Calu3 (cell line): ENCODE measurements around the gene ATP5F1A. TPM values are rescaled to one million over a fixed set of nuclear protein-coding genes. Genes with fewer than 3 reads are reported as not detected.

Experiments used
- BruUV-seq: library from RNA; stranded (reverse); fragments of 400-500 nt; replicated peaks from 2 replicates; lab custom pipeline; 2021; lab: Mats Ljungman, UMichigan
- CTCF ChIA-PET: fragments of 300-600 bp; sonication (Branson Sonifier 250); formaldehyde crosslinking; loops from one replicate; lab custom pipeline; 2022; ENCODE audit warnings: antibody characterized with exemption; lab: Charles Lee
- DNase-seq: peaks from one replicate; pipeline ENCODE4 v3.0.0; 2022
- H3K27ac Mint-ChIP-seq: one replicate; pipeline ENCODE4 v1.8.0; 2022; ENCODE audit warnings: mixed read lengths; ENCODE audit not compliant: unreplicated experiment
- H3K27me3 Mint-ChIP-seq: one replicate; pipeline ENCODE4 v1.8.0; 2022; ENCODE audit warnings: mixed read lengths; ENCODE audit not compliant: unreplicated experiment
- H3K36me3 Mint-ChIP-seq: one replicate; pipeline ENCODE4 v1.8.0; 2022; ENCODE audit warnings: mild to moderate bottlenecking, moderate library complexity, mixed read lengths; ENCODE audit not compliant: insufficient read depth, unreplicated experiment
- H3K4me1 Mint-ChIP-seq: one replicate; pipeline ENCODE4 v1.8.0; 2022; ENCODE audit warnings: mild to moderate bottlenecking, low read depth, mixed read lengths; ENCODE audit not compliant: unreplicated experiment
- H3K4me3 Mint-ChIP-seq: one replicate; pipeline ENCODE4 v1.8.0; 2022; ENCODE audit warnings: mild to moderate bottlenecking, low read depth, moderate library complexity, mixed read lengths; ENCODE audit not compliant: unreplicated experiment
- H3K9me3 Mint-ChIP-seq: one replicate; pipeline ENCODE4 v1.8.0; 2022; ENCODE audit warnings: low read depth, mixed read lengths; ENCODE audit not compliant: unreplicated experiment
- intact Hi-C: fragments of 100-400 bp; cut with micrococcal nuclease; formaldehyde crosslinking; loops from one replicate; pipeline ENCODE4 v1.10.0; 2022; ENCODE audit not compliant: unreplicated experiment
- total RNA-seq: library from RNA; stranded (reverse); gene quantifications from 2 replicates; pipeline ENCODE4 v1.2.3, GENCODE V29; 2022
- TF ChIP-seq, protein P1 (sequence below): fragments of 200-600 bp; IDR thresholded peaks from one replicate; pipeline ENCODE4 v1.8.0; 2022; ENCODE audit warnings: antibody characterized with exemption; ENCODE audit not compliant: unreplicated experiment

The ATP5F1A gene
- total RNA-seq, 1 experiment from 2014 or later, result 358 TPM

DNA sequence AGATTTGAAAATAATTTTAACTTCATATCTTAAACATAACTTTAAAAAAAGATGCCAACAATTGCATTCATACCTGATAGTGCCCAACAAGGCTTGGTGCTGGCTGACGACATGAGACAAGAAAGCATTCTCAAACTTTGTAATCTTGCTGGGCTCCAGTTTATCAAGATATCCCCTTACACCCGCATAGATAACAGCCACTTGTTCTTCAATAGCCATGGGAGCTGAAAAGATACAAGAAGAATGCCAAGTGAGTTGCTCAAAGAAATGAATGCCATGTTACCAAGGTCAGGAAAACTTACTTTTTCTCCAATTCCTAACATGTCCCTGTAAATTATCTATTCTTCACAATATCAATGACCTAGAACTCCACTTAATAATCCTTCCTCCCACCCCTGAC lies 13.7 kb downstream of the ATP5F1A start:
- TF ChIP-seq, protein P1, sequence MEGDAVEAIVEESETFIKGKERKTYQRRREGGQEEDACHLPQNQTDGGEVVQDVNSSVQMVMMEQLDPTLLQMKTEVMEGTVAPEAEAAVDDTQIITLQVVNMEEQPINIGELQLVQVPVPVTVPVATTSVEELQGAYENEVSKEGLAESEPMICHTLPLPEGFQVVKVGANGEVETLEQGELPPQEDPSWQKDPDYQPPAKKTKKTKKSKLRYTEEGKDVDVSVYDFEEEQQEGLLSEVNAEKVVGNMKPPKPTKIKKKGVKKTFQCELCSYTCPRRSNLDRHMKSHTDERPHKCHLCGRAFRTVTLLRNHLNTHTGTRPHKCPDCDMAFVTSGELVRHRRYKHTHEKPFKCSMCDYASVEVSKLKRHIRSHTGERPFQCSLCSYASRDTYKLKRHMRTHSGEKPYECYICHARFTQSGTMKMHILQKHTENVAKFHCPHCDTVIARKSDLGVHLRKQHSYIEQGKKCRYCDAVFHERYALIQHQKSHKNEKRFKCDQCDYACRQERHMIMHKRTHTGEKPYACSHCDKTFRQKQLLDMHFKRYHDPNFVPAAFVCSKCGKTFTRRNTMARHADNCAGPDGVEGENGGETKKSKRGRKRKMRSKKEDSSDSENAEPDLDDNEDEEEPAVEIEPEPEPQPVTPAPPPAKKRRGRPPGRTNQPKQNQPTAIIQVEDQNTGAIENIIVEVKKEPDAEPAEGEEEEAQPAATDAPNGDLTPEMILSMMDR, result no peak
- DNase-seq, result no peak
- BruUV-seq, result no TSS peak
- H3K9me3 Mint-ChIP-seq, result no peaks in the 10 kb centered on the region
- CTCF ChIA-PET, result no interaction called here
- no peak overlapping the region for H3K27ac Mint-ChIP-seq
- H3K27me3 Mint-ChIP-seq, result no peaks in the 10 kb centered on the region
- H3K4me3 Mint-ChIP-seq, result no peak overlapping the region
- intact Hi-C loops, result no loop called here
- H3K4me1 Mint-ChIP-seq, result no peaks in the 10 kb centered on the region
- H3K36me3 Mint-ChIP-seq, result peaks cover 77% of the 10 kb centered on the region

DNA sequence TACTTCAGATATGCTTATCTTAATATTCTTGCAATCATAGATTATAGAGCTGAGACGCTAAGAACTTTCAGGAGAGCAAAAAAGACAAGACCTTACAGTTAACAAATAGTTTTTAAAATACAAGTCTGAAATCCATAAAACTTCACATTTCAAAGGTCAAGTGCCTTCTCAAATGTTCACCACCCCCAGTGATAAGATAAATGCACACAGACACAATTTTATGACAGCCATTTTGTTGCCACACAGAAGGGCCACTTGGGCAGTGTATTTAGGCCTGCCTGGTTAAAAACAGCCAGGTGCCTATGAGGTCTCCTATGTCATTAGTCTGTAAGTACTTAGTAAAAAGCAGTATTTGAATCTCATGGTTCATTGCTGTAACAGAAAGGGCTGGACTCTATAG lies 17.9 kb downstream of the ATP5F1A start:
- no peak for DNase-seq
- BruUV-seq, result no TSS peak
- no peaks in the 10 kb centered on the region for H3K4me1 Mint-ChIP-seq
- TF ChIP-seq, protein P1, result no peak
- H3K4me3 Mint-ChIP-seq, result no peak overlapping the region
- H3K9me3 Mint-ChIP-seq, result no peaks in the 10 kb centered on the region
- H3K36me3 Mint-ChIP-seq, result peaks cover 69% of the 10 kb centered on the region
- no peaks in the 10 kb centered on the region for H3K27me3 Mint-ChIP-seq
- intact Hi-C loops, result no loop called here
- H3K27ac Mint-ChIP-seq, result no peak overlapping the region
- CTCF ChIA-PET, result no interaction called here

DNA sequence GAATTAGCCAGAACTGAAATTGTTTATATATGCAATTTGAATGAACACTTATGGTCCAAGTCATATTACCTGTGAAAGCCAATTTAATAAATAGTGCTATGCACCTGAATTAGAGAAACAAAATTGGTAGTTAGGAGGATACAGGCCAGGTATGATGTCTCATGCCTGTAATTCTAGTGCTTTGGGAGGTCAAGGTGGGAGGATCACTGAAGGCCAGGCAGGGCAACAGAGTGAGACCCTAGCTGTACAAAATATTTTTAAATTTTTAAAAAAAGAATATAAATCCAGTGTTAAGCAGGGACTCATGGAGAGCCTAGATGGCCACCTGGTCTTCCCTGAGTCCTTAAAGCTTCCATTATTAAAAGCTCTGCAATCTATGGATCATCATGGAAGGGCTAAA lies 18.8 kb downstream of the ATP5F1A start:
- H3K9me3 Mint-ChIP-seq, result no peaks in the 10 kb centered on the region
- DNase-seq, result no peak
- TF ChIP-seq, protein P1, result no peak
- no peaks in the 10 kb centered on the region for H3K27me3 Mint-ChIP-seq
- H3K4me1 Mint-ChIP-seq, result peaks cover under 1% of the 10 kb centered on the region
- no peak overlapping the region for H3K4me3 Mint-ChIP-seq
- no peak overlapping the region for H3K27ac Mint-ChIP-seq
- intact Hi-C loops, result no loop called here
- CTCF ChIA-PET, result no interaction called here
- peaks cover 61% of the 10 kb centered on the region for H3K36me3 Mint-ChIP-seq
- BruUV-seq, result no TSS peak

DNA sequence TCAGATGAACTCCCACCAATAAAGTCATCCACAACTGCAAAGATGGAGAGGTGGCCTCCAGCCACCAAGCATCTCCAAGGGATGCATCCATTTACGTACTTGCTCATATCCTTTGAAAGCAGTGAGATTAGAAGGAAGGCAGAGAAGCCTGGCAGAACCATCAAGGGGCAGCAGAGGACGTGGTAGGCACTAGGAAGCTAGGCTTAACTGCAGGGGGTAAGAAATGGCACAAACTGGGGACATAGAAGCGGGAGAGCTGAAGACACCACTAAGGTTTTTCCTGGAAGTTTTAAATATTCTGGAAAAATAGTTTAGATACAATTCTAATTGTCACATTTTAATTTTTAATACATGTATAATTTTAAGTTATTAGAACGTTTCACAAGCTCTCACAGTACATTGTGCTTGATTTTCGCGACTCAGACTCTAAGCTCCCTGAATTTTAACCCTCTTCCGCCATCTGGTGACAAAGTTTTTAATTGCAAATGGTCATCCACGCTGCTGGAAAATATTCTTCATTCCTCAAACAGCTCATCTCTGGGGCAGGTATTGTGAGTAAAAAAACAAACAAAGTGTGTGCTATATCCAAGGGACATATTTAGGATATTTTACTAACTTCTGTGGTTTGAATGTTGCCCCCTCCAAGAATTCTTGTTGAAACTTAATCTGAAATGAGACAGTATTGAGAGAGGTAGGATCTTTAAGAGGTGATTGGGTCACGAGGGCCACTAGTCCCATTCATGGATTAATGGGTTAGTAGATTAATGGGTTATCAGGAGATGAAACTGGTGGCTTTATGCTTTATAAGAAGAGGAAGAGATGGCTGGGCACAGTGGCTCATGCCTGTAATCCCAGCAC lies 24.4 kb downstream of the ATP5F1A start:
- no peak overlapping the region for H3K27ac Mint-ChIP-seq
- H3K4me3 Mint-ChIP-seq, result no peak overlapping the region
- CTCF ChIA-PET, result interaction anchor here (0.7 to 1.2 kb wide), 12 partner anchors 63 to 584 kb away, joined by 3 to 8 read pairs (median 4); no protein-coding TSS in a partner anchor
- BruUV-seq, result no TSS peak
- no peaks in the 10 kb centered on the region for H3K27me3 Mint-ChIP-seq
- H3K36me3 Mint-ChIP-seq, result peaks cover 32% of the 10 kb centered on the region
- DNase-seq, result peak; percentile 72
- H3K9me3 Mint-ChIP-seq, result no peaks in the 10 kb centered on the region
- peaks cover 24% of the 10 kb centered on the region for H3K4me1 Mint-ChIP-seq
- intact Hi-C loops, result loop anchor here (2.0 to 5.0 kb wide), 4 partner anchors 81 to 406 kb away; no protein-coding TSS in a partner anchor
- TF ChIP-seq, protein P1, result peak; percentile 43
